ENCODE data around the gene ZNF518A. TPM values are rescaled to one million over a fixed set of nuclear protein-coding genes. Genes with fewer than 3 reads are reported as not detected.

ZNF518A gene
- total and polyA plus RNA-seq, 2 donors (not counting 1 experiment from before 2014, with no cell fraction given) = 7.9 to 34.8 TPM

DNA sequence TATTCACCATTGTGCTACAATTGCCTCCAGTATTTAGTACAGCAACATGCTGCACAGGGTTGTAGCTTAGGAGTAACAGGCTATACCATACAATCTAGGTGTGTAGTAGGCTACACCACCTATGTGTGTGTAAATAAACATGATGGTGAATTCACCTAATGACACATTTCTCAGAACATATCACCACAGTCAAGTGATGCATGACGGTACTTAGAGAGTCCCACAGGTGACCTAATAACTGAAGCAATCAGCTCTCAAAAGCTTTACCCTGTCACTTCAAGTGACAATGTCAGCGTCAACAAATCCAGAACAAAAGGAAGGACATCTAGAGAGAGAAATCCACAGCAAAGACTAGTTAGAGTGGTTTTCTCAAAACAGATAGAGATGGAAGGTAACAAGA, 47.9 kb upstream of the ZNF518A start:
- Mint-ChIP-seq H3K27me3 (no peaks in the 10 kb centered on the region), H3K9me3 (ENCODE audit: insufficient read depth) (no peaks in the 10 kb centered on the region), H3K4me1 (no peaks in the 10 kb centered on the region), H3K4me3 (no peak overlapping the region), H3K27ac (no peak overlapping the region)
- no peak for ATAC-seq (ENCODE audit: low read depth)
- Histone ChIP-seq H3K4me2 (replicated peaks; ENCODE audit: low read depth, low read length, poor library complexity, severe bottlenecking) (no peak overlapping the region), H2AFZ (ENCODE audit: insufficient read depth, low read depth, low read length, poor library complexity, severe bottlenecking) (no peak overlapping the region), H3K9ac (ENCODE audit: low read length) (no peak overlapping the region), H3K4me3 (ENCODE audit: control extremely low read depth in 1 of 5, extremely low read depth in 1 of 5, insufficient read depth in 1 of 5, low read depth in 2 of 5, low read length in 4 of 5) (no peak overlapping the region), H3K4me1 (ENCODE audit: control insufficient read depth in 2 of 2, insufficient read depth in 2 of 2, low read length in 2 of 2) (no peaks in the 10 kb centered on the region), H4K20me1 (ENCODE audit: control insufficient read depth, insufficient read depth, low read length, poor library complexity, severe bottlenecking) (no peaks in the 10 kb centered on the region), H3K27me3 (replicated peaks in 1 of 4; ENCODE audit: control extremely low read depth in 1 of 4, control insufficient read depth in 3 of 4, insufficient read depth in 4 of 4, low read length in 3 of 4) (no peaks in the 10 kb centered on the region), H3K27ac (ENCODE audit: low read length in 2 of 2) (no peak overlapping the region), H3K79me2 (ENCODE audit: control insufficient read depth, insufficient read depth, low read length) (no peaks in the 10 kb centered on the region), H3K36me3 (replicated peaks in 1 of 2; ENCODE audit: control extremely low read depth in 1 of 2, control insufficient read depth in 1 of 2, extremely low read depth in 1 of 2, insufficient read depth in 2 of 2, low read length in 1 of 2) (peaks cover 0 to 3% of the 10 kb centered on the region in 2 experiments), H3K9me3 (ENCODE audit: control extremely low read depth in 1 of 3, control insufficient read depth in 2 of 3, insufficient read depth in 1 of 3, low read length in 2 of 3) (no peaks in the 10 kb centered on the region)
- POLR2A ChIA-PET = no interaction called here
- CTCF ChIA-PET = interaction anchor here (0.5 to 1.4 kb wide), 3 partner anchors 46 to 211 kb away, joined by 3 to 4 read pairs (median 4); no protein-coding TSS in a partner anchor
- no peak for TF ChIP-seq EZH2 (IDR thresholded peaks at IDR 0.05; ENCODE audit: borderline replicate concordance, insufficient read depth, low read depth, low read length, poor library complexity, severe bottlenecking)
- TF ChIP-seq, protein P1, sequence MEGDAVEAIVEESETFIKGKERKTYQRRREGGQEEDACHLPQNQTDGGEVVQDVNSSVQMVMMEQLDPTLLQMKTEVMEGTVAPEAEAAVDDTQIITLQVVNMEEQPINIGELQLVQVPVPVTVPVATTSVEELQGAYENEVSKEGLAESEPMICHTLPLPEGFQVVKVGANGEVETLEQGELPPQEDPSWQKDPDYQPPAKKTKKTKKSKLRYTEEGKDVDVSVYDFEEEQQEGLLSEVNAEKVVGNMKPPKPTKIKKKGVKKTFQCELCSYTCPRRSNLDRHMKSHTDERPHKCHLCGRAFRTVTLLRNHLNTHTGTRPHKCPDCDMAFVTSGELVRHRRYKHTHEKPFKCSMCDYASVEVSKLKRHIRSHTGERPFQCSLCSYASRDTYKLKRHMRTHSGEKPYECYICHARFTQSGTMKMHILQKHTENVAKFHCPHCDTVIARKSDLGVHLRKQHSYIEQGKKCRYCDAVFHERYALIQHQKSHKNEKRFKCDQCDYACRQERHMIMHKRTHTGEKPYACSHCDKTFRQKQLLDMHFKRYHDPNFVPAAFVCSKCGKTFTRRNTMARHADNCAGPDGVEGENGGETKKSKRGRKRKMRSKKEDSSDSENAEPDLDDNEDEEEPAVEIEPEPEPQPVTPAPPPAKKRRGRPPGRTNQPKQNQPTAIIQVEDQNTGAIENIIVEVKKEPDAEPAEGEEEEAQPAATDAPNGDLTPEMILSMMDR (IDR thresholded peaks at IDR 0.05) = no peak
- WGBS (ENCODE audit: insufficient coverage) = no CpG with 5 or more reads among the region's 2 CpGs
- intact Hi-C loops (cut with micrococcal nuclease) = no loop called here
- no peak for DNase-seq

DNA sequence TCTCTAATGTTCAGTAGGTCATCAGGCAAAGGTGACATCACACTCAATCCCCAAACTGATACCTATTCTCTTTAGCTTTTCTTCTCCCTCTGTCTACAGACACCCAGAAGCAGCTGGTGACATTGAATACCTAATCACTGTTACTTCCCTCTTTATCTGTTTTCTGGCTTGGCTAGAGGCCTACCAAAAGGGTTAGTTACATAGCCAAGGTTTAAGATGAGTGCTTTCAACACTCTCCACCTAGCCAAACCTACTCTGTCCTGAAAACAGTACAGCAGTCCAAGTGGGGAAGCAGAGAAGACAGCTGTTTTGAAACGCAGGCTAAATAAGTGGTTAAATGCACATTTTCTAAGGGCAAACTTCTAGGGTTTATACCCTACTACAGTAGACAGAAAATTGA, 47.3 kb upstream of the ZNF518A start:
- CTCF ChIA-PET = interaction anchor here (1.4 kb wide), 2 partner anchors 65 to 210 kb away, joined by 4 read pairs; no protein-coding TSS in a partner anchor

More for the DNA sequence above, 47.3 kb upstream of the ZNF518A start:
- Mint-ChIP-seq H3K4me3 (no peak overlapping the region), H3K4me1 (no peaks in the 10 kb centered on the region), H3K9me3 (ENCODE audit: insufficient read depth) (no peaks in the 10 kb centered on the region), H3K27me3 (no peaks in the 10 kb centered on the region), H3K27ac (no peak overlapping the region)
- H3K79me2 ChIP-seq (ENCODE audit: control insufficient read depth, insufficient read depth, low read length) = no peaks in the 10 kb centered on the region
- intact Hi-C loops (cut with micrococcal nuclease) = no loop called here
- H2AFZ ChIP-seq (ENCODE audit: insufficient read depth, low read depth, low read length, poor library complexity, severe bottlenecking) = no peak overlapping the region
- no peaks in the 10 kb centered on the region for H3K9me3 ChIP-seq (ENCODE audit: control extremely low read depth in 1 of 3, control insufficient read depth in 2 of 3, insufficient read depth in 1 of 3, low read length in 2 of 3)
- no peak overlapping the region for H3K27ac ChIP-seq (ENCODE audit: low read length in 2 of 2)
- no peak for ATAC-seq (ENCODE audit: low read depth)
- WGBS (ENCODE audit: insufficient coverage) = no CpG with 5 or more reads among the region's 1 CpG
- no peak overlapping the region for H3K4me3 ChIP-seq (ENCODE audit: control extremely low read depth in 1 of 5, extremely low read depth in 1 of 5, insufficient read depth in 1 of 5, low read depth in 2 of 5, low read length in 4 of 5)
- TF ChIP-seq EZH2 (IDR thresholded peaks at IDR 0.05; ENCODE audit: borderline replicate concordance, insufficient read depth, low read depth, low read length, poor library complexity, severe bottlenecking) = no peak
- TF ChIP-seq, protein P1 (IDR thresholded peaks at IDR 0.05) = no peak
- no peaks in the 10 kb centered on the region for H4K20me1 ChIP-seq (ENCODE audit: control insufficient read depth, insufficient read depth, low read length, poor library complexity, severe bottlenecking)
- peaks cover 0 to 3% of the 10 kb centered on the region in 2 experiments for H3K36me3 ChIP-seq (replicated peaks in 1 of 2; ENCODE audit: control extremely low read depth in 1 of 2, control insufficient read depth in 1 of 2, extremely low read depth in 1 of 2, insufficient read depth in 2 of 2, low read length in 1 of 2)
- H3K4me1 ChIP-seq (ENCODE audit: control insufficient read depth in 2 of 2, insufficient read depth in 2 of 2, low read length in 2 of 2) = no peaks in the 10 kb centered on the region
- no peak for DNase-seq
- POLR2A ChIA-PET = no interaction called here
- no peak overlapping the region for H3K9ac ChIP-seq (ENCODE audit: low read length)
- no peaks in the 10 kb centered on the region for H3K27me3 ChIP-seq (replicated peaks in 1 of 4; ENCODE audit: control extremely low read depth in 1 of 4, control insufficient read depth in 3 of 4, insufficient read depth in 4 of 4, low read length in 3 of 4)
- H3K4me2 ChIP-seq (replicated peaks; ENCODE audit: low read depth, low read length, poor library complexity, severe bottlenecking) = no peak overlapping the region
